Placental pericyte (primary cell): ENCODE results near the gene TPT1. TPM values are rescaled to one million over a fixed set of nuclear protein-coding genes. Genes with fewer than 3 reads are reported as not detected.

ENCODE experiments used
- small RNA-seq: library from RNA; depleted of rRNA; stranded (forward); fragments of <200 nt; gene quantifications from one replicate; pipeline ENCODE3, GENCODE V24; 2012; ENCODE audit warnings: low replicate concordance
- total RNA-seq: library from RNA; depleted of rRNA; stranded (reverse); fragments of >200 nt; gene quantifications from 2 replicates; pipeline ENCODE4 v1.2.3, GENCODE V29; 2012

The TPT1 gene
- total RNA-seq, result 1,407 and 3,865 TPM in 2 replicates

DNA sequence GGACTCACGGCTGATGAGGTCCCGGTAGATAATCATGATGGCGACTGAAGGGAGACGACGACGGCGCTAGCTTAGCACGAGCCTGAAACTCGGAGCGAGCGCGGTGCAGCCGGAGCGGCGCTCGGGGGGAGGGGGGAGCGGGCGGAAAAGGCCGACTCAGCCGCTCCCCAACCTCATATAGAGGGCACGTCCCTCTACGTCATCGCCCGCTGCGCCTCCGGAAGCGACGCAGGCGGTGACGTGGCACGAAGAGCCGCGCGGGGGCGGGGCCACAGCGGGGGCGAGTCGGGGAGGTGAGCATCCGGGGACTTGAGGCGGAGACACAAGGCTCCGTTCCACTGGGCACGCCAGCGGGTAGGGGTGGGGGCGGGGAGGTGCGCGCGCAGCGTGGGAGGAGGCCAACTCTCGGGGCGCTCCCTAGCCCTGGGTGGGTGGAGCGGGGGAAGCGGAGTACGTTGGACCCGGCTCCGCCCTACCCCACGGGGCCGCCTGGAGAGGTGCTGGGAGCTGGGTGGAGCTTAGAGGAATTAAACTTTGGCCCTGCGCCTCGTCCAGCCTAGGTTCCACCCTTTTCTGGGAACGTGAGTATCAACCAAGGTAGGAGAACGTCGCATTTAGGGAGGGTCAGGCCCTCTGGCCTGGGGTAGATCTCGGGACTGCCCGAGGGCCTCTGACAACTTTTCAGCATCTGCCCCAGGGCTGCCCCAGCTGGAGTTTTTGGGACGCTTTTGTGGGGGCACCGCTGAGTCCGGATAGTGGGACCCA is at the start of gene TPT1:
Gene TPT1 (minus strand): TSS at position 150 of the 765 bp plus-strand sequence. CDS start 114 bp downstream, at position 36.

Small RNAs within 50 kb of the gene (small RNA-seq; reads per million reads assigned to genes)
- 4.6 reads per million, percentile 87 among the genes with 10 or more reads in this experiment for gene SNORA31

Other genes with a start within 250 kb of the TPT1 start
- gene GTF2F2, start 220.7 kb downstream of the TPT1 start, total RNA-seq, result 18.8 and 21.9 TPM in 2 replicates
- gene KCTD4, start 140.1 kb downstream of the TPT1 start, total RNA-seq, result 0.29 TPM in 1 of 2 replicates, not detected in the other
- gene SLC25A30, start 77.2 kb upstream of the TPT1 start, total RNA-seq, result 7.9 and 11.2 TPM in 2 replicates
- gene COG3, start 123.8 kb upstream of the TPT1 start, total RNA-seq, result 40.5 and 43.3 TPM in 2 replicates